ENCODE measurements around the gene COL15A1.

The COL15A1 gene

DNA sequence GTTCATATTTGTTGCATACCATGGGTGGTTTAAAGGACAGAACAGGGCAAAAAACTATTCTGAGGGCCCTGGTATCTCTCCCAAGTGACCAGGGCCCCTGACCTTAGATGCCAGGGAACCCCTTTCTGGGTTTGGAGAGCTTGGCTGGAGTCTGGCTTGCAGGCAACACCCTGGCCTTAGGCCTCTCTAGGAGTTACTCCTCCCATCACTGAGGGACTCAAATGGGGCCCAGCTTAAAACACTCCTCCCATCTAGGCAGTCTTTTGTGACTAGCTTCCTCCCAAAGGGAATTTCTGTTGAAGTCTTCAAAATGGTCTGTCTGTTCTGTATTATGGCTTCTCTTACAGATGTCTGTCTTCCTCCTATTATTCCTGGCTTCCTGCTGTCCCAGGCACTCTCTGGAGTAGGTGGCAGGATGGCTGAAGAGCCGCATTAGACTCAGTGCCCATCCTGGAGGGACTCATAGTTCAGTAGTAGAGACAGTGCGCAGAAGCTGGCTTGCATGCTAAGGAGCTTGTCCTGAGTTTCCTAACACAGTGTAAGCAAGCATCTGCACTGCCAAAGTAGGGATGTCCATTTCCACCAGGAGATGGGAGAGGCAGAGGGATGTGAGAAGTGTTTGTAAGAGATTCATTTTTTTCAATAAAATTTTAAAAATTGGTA, 10.0 kb downstream of the COL15A1 start:
- ATAC-seq, result no peak
- DNase-seq (ENCODE audit: low spot score in 2 of 2), result no peak
- Mint-ChIP-seq H3K4me3 (no peak overlapping the region), H3K4me1 (no peaks in the 10 kb centered on the region), H3K36me3 (no peaks in the 10 kb centered on the region), H3K27ac (no peak overlapping the region), H3K9me3 (peaks cover 3% of the 10 kb centered on the region)

DNA sequence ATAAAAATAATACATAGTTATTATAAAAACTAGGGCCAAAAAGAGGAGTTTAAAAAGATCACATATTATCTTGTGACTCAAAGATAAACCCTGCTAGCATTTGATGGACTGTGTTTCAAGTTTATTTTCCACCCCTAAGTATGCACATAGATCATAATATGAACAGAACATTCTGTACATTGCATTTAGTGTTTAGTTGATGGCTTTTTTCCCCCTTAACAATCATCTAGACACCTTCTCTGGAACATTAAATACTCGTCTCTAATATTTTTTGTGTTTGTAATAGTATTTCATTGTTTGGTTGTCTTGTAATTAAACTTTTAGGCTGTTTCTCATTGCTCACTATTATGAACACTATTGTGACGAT, 10.5 kb downstream of the COL15A1 start:
- no peak overlapping the region for H3K4me3 Mint-ChIP-seq
- H3K4me1 Mint-ChIP-seq, result no peaks in the 10 kb centered on the region
- H3K9me3 Mint-ChIP-seq, result peaks cover 3% of the 10 kb centered on the region
- no peak for DNase-seq (ENCODE audit: low spot score in 2 of 2)
- H3K36me3 Mint-ChIP-seq, result no peaks in the 10 kb centered on the region
- no peak overlapping the region for H3K27ac Mint-ChIP-seq
- no peak for ATAC-seq

DNA sequence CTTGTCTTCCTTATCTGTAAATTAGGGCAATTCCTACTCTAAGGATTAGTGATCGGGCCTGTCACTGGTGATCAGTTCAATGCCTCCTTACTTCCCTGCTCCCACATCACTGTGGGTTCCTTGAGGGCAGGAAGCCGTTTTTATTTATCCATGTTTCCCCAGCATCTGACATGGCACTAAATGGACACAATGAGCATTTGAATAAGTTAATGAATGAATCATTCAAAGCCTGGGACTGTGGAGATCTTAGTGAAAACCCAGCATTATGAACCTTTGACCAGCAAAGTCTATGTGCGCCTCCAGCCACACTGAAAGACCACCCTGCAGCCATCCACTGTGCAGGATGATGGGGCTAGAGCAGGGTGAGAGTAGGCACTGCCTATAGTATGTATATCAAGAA, 11.6 kb downstream of the COL15A1 start:
- Mint-ChIP-seq H3K4me1 (no peaks in the 10 kb centered on the region), H3K4me3 (no peak overlapping the region), H3K36me3 (no peaks in the 10 kb centered on the region), H3K9me3 (peaks cover 3% of the 10 kb centered on the region), H3K27ac (no peak overlapping the region)
- ATAC-seq (no peak), DNase-seq (ENCODE audit: low spot score in 2 of 2) (no peak)

DNA sequence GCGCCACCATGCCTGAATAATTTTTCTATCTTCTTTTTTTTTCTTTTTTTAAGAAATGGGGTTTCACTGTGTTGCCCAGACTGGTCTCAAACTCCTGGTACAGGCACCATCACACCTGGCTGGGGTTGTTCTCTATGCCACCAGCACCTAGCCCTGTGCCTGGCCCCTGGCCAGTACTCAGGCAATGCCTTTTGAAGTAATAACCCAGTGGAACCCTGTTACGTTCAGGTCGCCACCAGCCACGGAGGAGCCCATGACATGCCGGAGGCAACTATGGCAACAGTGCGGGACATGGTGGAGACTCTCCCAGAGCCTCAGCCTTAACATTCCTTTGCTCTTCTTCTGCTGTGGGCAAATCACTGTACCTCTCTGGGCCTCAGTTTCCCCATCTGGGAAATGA, 14.1 kb downstream of the COL15A1 start:
- DNase-seq (ENCODE audit: low spot score in 2 of 2) (no peak), ATAC-seq (no peak)
- Mint-ChIP-seq H3K9me3 (peaks cover 3% of the 10 kb centered on the region), H3K36me3 (no peaks in the 10 kb centered on the region), H3K4me3 (no peak overlapping the region), H3K4me1 (no peaks in the 10 kb centered on the region), H3K27ac (no peak overlapping the region)

DNA sequence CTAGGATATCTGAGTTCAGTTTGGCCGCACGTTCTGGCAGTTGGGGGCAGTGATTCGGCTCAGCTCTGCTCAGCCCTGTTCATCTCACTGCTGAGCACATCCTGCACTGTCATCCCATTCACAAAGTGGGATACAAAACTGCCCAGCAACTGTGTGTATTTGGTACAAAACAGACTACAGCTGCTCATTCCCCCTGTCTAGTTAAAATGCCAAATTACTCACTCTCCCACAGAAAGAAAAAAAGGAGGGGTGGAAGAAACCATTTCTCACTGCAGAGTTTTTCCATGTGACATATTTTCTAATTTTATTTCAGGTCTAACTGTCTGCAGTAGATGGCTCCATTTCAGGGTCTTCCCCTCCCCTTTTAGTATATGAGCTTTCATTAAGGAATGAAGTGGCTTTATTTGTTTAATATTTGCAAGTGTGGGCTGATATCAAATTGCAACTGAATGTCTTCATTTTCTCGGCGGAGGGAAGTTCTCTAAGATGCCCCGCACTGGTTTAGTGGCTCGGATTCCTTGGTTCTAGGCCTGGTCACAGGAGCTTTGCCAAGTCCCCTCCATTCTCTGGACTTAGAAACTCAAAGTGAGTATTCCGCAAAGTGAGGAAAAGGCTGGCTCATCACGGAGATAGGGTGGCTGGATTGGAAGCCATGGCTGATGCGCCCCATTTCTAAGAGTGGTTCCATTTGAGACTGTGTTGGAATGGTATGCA, 14.7 kb downstream of the COL15A1 start:
- no peaks in the 10 kb centered on the region for H3K4me1 Mint-ChIP-seq
- no peak overlapping the region for H3K27ac Mint-ChIP-seq
- no peak for DNase-seq (ENCODE audit: low spot score in 2 of 2)
- ATAC-seq, result no peak
- H3K4me3 Mint-ChIP-seq, result no peak overlapping the region
- H3K36me3 Mint-ChIP-seq, result no peaks in the 10 kb centered on the region
- H3K9me3 Mint-ChIP-seq, result peaks cover 3% of the 10 kb centered on the region

- Mint-ChIP-seq H3K4me1 (no peaks in the 10 kb centered on the region), H3K27ac (no peak overlapping the region), H3K9me3 (peaks cover 3% of the 10 kb centered on the region), H3K36me3 (no peaks in the 10 kb centered on the region), H3K4me3 (no peak overlapping the region)
- no peak for ATAC-seq
- DNase-seq (ENCODE audit: low spot score in 2 of 2), result no peak
These were observed 16.7 kb downstream of the COL15A1 start for GRCh38 chr9:98960409-98960808.

- Mint-ChIP-seq H3K4me3 (no peak overlapping the region), H3K9me3 (peaks cover 3% of the 10 kb centered on the region), H3K27ac (no peak overlapping the region), H3K36me3 (no peaks in the 10 kb centered on the region), H3K4me1 (no peaks in the 10 kb centered on the region)
- DNase-seq (ENCODE audit: low spot score in 2 of 2) (no peak), ATAC-seq (no peak)
These were observed 17.9 kb downstream of the COL15A1 start for GRCh38 chr9:98961513-98962180.

DNA sequence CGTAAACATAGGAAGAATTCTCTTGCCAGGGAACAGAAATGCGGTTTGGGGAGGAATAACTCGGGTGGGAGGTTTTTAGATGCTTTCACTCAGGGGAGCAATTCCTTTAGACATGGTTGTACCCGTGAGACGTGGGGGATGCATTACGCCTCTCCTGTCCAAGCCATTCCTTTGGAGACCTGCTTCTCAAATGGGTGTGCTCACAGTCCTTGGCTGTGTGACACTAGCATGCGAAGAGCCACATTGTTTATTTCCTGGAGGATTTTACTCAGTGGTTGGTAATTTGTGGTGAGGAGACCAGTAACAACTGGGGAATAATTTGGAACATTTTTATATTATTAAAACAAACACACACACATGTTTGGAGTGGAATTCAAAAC, 18.5 kb downstream of the COL15A1 start:
- Mint-ChIP-seq H3K36me3 (no peaks in the 10 kb centered on the region), H3K4me3 (no peak overlapping the region), H3K9me3 (peaks cover 3% of the 10 kb centered on the region), H3K4me1 (no peaks in the 10 kb centered on the region), H3K27ac (no peak overlapping the region)
- ATAC-seq (no peak), DNase-seq (ENCODE audit: low spot score in 2 of 2) (no peak)

DNA sequence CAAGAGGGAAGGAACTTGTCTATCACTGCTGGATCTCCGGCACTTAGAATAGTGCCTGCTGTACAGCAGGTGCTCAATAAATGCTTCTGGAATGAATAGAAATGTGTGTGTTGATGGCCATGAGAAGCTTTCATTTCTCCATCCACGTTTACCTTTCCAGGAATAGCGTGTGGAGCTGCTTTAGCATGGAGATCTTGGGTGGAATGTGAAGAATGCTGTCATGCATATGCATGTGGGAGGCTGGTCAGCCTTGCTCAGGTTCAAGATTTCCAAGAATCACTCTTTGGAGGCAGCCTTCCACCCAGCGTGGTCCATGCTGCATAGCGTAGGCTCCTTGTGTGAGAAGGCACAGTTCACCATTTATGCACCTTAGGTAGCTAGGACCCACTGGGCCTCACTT, 19.2 kb downstream of the COL15A1 start:
- Mint-ChIP-seq H3K9me3 (no peaks in the 10 kb centered on the region), H3K36me3 (no peaks in the 10 kb centered on the region), H3K27ac (no peak overlapping the region), H3K4me1 (no peaks in the 10 kb centered on the region), H3K4me3 (no peak overlapping the region)
- DNase-seq (ENCODE audit: low spot score in 2 of 2) (no peak), ATAC-seq (no peak)

GRCh38 chr9:98964201-98964600, 20.5 kb downstream of the COL15A1 start:
- Mint-ChIP-seq H3K36me3 (no peaks in the 10 kb centered on the region), H3K27ac (no peak overlapping the region), H3K9me3 (no peaks in the 10 kb centered on the region), H3K4me1 (no peaks in the 10 kb centered on the region), H3K4me3 (no peak overlapping the region)
- ATAC-seq, result no peak
- DNase-seq (ENCODE audit: low spot score in 2 of 2), result no peak

DNA sequence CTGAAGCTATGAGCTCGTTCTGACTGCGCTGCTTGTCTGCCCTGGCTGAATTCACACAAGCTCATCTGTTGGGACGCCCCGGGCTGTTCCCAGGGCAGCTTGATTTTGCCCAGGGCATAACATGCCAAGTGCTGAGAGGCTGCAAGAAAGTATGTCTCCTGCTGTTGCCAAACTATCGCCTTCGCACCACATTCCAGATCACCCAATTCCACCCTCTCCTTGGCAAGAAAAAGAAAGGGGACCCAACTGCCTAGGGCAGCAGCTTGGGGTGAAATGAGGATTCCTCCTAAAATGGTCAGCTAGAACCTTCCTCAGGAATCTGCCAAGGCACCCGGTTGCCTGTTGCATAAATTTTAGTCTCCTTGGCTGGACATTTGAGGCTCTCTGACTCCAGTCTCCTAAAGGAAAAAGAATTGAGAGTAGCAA, 21.2 kb downstream of the COL15A1 start:
- ATAC-seq, result no peak
- H3K4me3 Mint-ChIP-seq, result no peak overlapping the region

DNA sequence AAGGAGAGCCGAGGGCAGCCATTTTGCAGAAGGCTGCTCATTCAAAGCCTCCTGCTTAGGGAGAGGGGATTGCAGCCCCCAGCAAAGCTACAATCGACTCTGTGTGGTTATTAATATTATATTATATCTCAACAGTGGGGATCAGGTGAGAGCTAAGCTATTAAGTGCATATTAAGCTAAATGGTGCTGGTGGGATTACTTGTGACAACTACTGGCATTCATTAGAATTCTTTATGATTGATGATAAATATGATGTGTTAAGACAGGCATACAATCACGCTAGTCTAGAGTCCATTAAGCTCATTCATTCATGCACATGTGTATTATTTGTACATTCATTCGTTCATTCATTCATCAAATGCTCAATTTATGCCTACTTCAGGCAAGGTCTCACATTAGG, 23.0 kb downstream of the COL15A1 start:
- Mint-ChIP-seq H3K4me3 (no peak overlapping the region), H3K36me3 (no peaks in the 10 kb centered on the region), H3K4me1 (no peaks in the 10 kb centered on the region), H3K27ac (no peak overlapping the region), H3K9me3 (no peaks in the 10 kb centered on the region)
- no peak for ATAC-seq
- no peak for DNase-seq (ENCODE audit: low spot score in 2 of 2)

More for the DNA sequence above, 21.2 kb downstream of the COL15A1 start:
- DNase-seq (ENCODE audit: low spot score in 2 of 2), result no peak
- Mint-ChIP-seq H3K4me1 (no peaks in the 10 kb centered on the region), H3K27ac (no peak overlapping the region), H3K36me3 (no peaks in the 10 kb centered on the region), H3K9me3 (no peaks in the 10 kb centered on the region)

GRCh38 chr9:98967257-98967656, 23.6 kb downstream of the COL15A1 start:
- H3K4me3 Mint-ChIP-seq, result no peak overlapping the region
- H3K36me3 Mint-ChIP-seq, result no peaks in the 10 kb centered on the region
- H3K27ac Mint-ChIP-seq, result no peak overlapping the region
- H3K4me1 Mint-ChIP-seq, result no peaks in the 10 kb centered on the region
- DNase-seq (ENCODE audit: low spot score in 2 of 2), result no peak
- ATAC-seq, result no peak
- no peaks in the 10 kb centered on the region for H3K9me3 Mint-ChIP-seq

DNA sequence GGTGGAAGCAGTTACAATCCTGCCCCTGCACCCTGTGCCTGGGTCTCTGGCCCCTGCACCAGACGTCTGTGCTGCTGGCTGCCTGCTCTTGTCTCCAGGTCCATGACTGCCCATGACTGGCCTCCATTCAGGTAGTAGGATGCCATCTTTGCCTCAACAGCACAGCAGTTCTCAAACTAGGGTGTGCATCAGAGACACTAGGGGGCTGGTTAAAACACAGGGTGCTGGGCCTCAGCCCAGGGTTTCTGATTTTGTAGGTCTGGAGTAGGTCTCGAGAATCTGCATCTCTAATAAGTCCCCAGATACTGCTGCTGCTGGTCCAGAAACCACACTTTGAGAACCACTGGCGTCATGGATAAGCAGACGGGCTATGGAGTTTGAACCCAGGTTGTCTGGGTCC, 24.0 kb downstream of the COL15A1 start:
- H3K4me1 Mint-ChIP-seq, result no peaks in the 10 kb centered on the region
- DNase-seq (ENCODE audit: low spot score in 2 of 2), result no peak
- H3K9me3 Mint-ChIP-seq, result no peaks in the 10 kb centered on the region
- no peak overlapping the region for H3K27ac Mint-ChIP-seq
- no peak for ATAC-seq
- H3K4me3 Mint-ChIP-seq, result no peak overlapping the region
- H3K36me3 Mint-ChIP-seq, result no peaks in the 10 kb centered on the region

DNA sequence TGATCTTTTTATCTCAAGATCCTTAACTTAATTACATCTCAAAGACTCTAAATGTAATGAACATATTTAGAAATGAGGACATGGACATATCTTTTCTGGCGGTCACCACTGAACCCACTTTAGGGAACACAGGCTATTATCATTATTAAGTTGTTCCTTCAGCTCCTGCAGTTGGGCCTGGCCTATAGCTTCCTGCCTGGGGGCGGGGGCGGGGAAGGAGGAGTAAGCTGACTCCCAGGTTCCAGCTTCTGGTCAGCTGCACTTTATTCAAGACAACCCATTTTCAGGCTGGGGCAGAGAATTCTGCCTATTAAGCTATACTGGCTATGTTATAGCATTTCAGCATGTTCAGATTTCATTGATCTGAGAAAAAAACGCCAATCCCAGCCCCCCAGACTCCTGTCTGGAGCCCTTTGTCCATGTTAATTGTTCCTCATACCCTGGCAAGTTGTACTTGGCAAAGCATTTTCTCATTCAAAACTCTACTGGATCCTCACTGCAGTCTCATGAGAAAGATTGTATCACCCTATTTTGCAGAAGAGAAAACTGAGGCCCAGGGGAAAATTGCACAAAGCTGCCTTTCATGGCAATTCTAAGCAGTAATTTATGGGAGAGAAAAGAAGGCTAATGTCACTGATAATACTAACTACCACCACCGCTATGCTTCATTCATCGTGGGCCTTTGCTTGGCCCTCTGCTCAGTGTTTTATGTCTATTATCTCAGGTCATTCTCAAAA, 25.1 kb downstream of the COL15A1 start:
- no peaks in the 10 kb centered on the region for H3K36me3 Mint-ChIP-seq
- no peak overlapping the region for H3K4me3 Mint-ChIP-seq
- H3K27ac Mint-ChIP-seq, result no peak overlapping the region
- ATAC-seq, result no peak
- H3K9me3 Mint-ChIP-seq, result no peaks in the 10 kb centered on the region
- no peaks in the 10 kb centered on the region for H3K4me1 Mint-ChIP-seq
- no peak for DNase-seq (ENCODE audit: low spot score in 2 of 2)

Measured in stimulated activated effector memory CD8-positive, alpha-beta T cell treated with anti-CD3 and anti-CD28 coated beads, Interleukin-12 subunit alpha, Interleukin-12 subunit beta, amount 100 ng/mL, for 72 hours (primary cell).